ENCODE results near the gene NDUFA3. TPM values are rescaled to one million over a fixed set of nuclear protein-coding genes. Genes with fewer than 3 reads are reported as not detected.

Gene NDUFA3
- 176 TPM for polyA plus RNA-seq (2012; ENCODE audit: insufficient read length, low read depth)

- TF ChIP-seq SIN3A (IDR thresholded peaks at IDR 0.05; ENCODE audit: borderline replicate concordance, insufficient read depth, low read length) = no peak
- peak; percentile 72 for TF ChIP-seq FOXP2 (optimal IDR thresholded peaks at IDR 0.05; ENCODE audit: borderline replicate concordance, extremely low read depth, extremely low read length, insufficient read depth)
- TF ChIP-seq TAF1 (IDR thresholded peaks at IDR 0.05; ENCODE audit: borderline replicate concordance, insufficient read depth, low read length) = peak; percentile 94; the same call in 1 of the 2 replicates
- TF ChIP-seq POLR2AphosphoS5 (IDR thresholded peaks at IDR 0.05; ENCODE audit: low read depth, low read length) = peak; percentile 93
- TF ChIP-seq REST (IDR thresholded peaks at IDR 0.05; ENCODE audit: insufficient read depth in 1 of 2, low read depth in 2 of 2, low read length in 2 of 2) = 0 out of 4 replicates have a peak, but pooled peaks of 1 of the 2 experiments have one; percentile 25
Observed at GRCh38 chr19:54102421-54103169, at the start of gene NDUFA3. TSS of gene NDUFA3 (plus strand) at chr19:54102855. CDS start at chr19:54102879, 24 bp downstream.

GRCh38 chr19:54062643-54063042 lies 40.0 kb upstream of the NDUFA3 start:
- no peak for TF ChIP-seq REST (IDR thresholded peaks at IDR 0.05; ENCODE audit: insufficient read depth in 1 of 2, low read depth in 2 of 2, low read length in 2 of 2)
- TF ChIP-seq TAF1 (IDR thresholded peaks at IDR 0.05; ENCODE audit: borderline replicate concordance, insufficient read depth, low read length) = no peak
- TF ChIP-seq FOXP2 (optimal IDR thresholded peaks at IDR 0.05; ENCODE audit: borderline replicate concordance, extremely low read depth, extremely low read length, insufficient read depth) = no peak
- TF ChIP-seq POLR2AphosphoS5 (IDR thresholded peaks at IDR 0.05; ENCODE audit: low read depth, low read length) = no peak
- TF ChIP-seq SIN3A (IDR thresholded peaks at IDR 0.05; ENCODE audit: borderline replicate concordance, insufficient read depth, low read length) = no peak

GRCh38 chr19:54063350-54064116 lies 39.1 kb upstream of the NDUFA3 start, which contains the start of gene VSTM1:
TSS of gene VSTM1 (minus strand) at chr19:54063897. CDS start at chr19:54063777, 120 bp downstream.
- TF ChIP-seq SIN3A (IDR thresholded peaks at IDR 0.05; ENCODE audit: borderline replicate concordance, insufficient read depth, low read length) (no peak), POLR2AphosphoS5 (IDR thresholded peaks at IDR 0.05; ENCODE audit: low read depth, low read length) (no peak), TAF1 (IDR thresholded peaks at IDR 0.05; ENCODE audit: borderline replicate concordance, insufficient read depth, low read length) (no peak)

- no peak for TF ChIP-seq REST (IDR thresholded peaks at IDR 0.05; ENCODE audit: insufficient read depth in 1 of 2, low read depth in 2 of 2, low read length in 2 of 2)
- TF ChIP-seq POLR2AphosphoS5 (IDR thresholded peaks at IDR 0.05; ENCODE audit: low read depth, low read length) = no peak
- no peak for TF ChIP-seq TAF1 (IDR thresholded peaks at IDR 0.05; ENCODE audit: borderline replicate concordance, insufficient read depth, low read length)
- no peak for TF ChIP-seq FOXP2 (optimal IDR thresholded peaks at IDR 0.05; ENCODE audit: borderline replicate concordance, extremely low read depth, extremely low read length, insufficient read depth)
- TF ChIP-seq SIN3A (IDR thresholded peaks at IDR 0.05; ENCODE audit: borderline replicate concordance, insufficient read depth, low read length) = no peak
Observed at GRCh38 chr19:54069470-54069869, 33.2 kb upstream of the NDUFA3 start.

- TF ChIP-seq FOXP2 (optimal IDR thresholded peaks at IDR 0.05; ENCODE audit: borderline replicate concordance, extremely low read depth, extremely low read length, insufficient read depth) (no peak), REST (IDR thresholded peaks at IDR 0.05; ENCODE audit: insufficient read depth in 1 of 2, low read depth in 2 of 2, low read length in 2 of 2) (no peak), POLR2AphosphoS5 (IDR thresholded peaks at IDR 0.05; ENCODE audit: low read depth, low read length) (no peak), TAF1 (IDR thresholded peaks at IDR 0.05; ENCODE audit: borderline replicate concordance, insufficient read depth, low read length) (no peak), SIN3A (IDR thresholded peaks at IDR 0.05; ENCODE audit: borderline replicate concordance, insufficient read depth, low read length) (no peak)
Observed at GRCh38 chr19:54073829-54074228, 28.8 kb upstream of the NDUFA3 start.

Data from PFSK-1 (cell line).